Central memory CD4-positive, alpha-beta T cell (primary cell): ENCODE measurements around the gene NOP56.
"Not testable (repeated sequence)": the region's sequence is repeated elsewhere in the genome, so short reads cannot be mapped to it uniquely, and the experiment has no call there.

ENCODE experiments used
- DNase-seq: peaks from one replicate; pipeline ENCODE4 v3.0.0; 2022

NOP56 gene

GRCh38 chr20:2640899-2641298 is 11.5 kb upstream of the NOP56 start:
- DNase-seq: no peak

- no peak for DNase-seq
These were observed 8.7 kb upstream of the NOP56 start for GRCh38 chr20:2643708-2644107.

DNA sequence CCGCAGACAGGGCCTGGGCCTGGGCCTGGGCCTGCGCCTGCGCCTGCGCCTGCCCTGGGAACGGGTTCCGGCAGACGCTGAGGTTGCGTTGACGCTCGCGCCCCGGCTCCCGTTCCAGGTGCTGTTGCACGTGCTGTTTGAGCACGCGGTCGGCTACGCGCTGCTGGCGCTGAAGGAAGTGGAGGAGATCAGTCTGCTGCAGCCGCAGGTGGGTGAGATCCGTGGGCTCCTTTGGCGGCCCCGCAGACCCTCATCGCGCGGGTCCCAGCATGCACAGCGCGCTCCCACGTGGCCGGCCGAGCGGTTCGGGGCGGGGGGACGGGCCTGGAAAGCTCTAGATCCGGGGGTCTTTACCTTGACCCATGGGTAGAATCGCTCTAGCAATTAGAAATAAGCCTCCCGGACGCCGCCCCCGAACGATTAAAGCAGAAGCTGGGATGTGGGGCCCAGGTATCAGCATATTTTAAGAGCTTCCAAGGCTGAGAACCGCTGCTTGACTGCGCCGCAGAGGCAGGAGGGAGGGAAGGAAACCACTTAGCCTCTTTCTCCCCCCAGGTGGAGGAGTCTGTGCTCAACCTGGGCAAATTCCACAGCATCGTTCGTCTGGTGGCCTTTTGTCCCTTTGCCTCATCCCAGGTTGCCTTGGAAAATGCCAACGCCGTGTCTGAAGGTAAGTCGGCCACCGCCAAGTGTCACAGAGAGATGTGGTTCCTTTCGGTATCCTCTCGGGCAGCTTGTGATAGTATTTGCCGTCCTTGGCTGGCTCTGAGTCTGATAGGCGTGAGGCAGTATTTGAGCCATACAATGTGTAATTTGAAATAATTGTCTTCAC is 508 bp downstream of the NOP56 start:
- DNase-seq: no peak

DNA sequence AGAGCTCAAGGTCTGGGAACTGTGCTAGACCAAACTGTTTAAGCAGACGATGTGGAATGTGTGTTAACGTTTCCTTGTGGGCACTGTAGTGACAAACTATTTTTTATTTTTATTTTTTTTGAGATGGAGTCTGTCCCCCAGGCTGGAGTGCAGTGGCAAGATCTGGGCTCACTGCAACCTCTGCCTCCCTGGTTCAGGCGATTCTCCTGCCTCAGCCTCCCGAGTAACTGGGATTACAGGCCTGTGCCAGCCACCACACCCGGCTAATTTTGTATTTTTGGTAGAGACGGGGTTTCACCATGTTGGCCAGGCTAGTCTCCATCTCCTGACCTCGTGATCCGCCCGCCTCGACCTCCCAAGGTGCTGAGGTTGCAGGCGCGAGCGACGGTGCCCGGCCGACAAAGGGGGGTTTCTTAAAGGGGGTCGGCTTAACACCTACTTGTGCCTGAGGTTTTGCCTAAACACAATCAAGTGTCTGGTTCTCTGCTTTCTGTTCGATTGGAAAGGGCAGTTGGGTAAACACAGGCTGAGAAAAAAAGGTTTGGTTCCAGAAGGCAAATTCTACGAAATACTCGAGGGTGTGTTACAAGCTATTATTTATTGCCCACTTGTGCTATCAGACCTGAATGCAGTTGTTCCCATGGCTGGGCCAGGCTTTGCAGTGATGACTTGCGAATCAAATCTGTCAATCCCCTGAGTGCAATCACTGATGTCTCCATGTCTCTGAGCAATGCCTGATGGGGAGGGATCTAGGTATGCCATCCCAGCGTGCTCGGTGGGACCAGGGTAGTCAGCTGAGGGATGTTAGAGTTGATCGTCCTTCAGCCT is 1.3 kb downstream of the NOP56 start:
- no peak for DNase-seq

GRCh38 chr20:2654384-2654822 is 2.0 kb downstream of the NOP56 start:
- no peak for DNase-seq

DNA sequence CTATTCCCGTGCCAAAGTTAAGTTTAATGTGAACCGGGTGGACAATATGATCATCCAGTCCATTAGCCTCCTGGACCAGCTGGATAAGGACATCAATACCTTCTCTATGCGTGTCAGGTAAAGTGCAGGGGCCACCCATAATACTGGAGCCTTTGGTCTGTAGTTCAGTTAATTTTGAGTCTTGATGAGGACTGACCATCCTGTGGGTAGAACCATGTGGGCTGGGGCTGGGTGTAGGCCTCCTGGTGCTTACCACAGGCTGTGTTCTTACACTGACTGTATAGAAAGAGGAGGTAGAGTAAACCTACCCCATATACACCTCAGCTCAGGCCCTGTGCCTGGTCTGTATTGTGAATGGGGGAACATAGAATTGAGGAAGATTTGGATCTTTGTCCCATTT is 2.4 kb downstream of the NOP56 start:
- DNase-seq: no peak

- no peak for DNase-seq
These were observed 3.1 kb downstream of the NOP56 start for GRCh38 chr20:2655331-2656116.

DNA sequence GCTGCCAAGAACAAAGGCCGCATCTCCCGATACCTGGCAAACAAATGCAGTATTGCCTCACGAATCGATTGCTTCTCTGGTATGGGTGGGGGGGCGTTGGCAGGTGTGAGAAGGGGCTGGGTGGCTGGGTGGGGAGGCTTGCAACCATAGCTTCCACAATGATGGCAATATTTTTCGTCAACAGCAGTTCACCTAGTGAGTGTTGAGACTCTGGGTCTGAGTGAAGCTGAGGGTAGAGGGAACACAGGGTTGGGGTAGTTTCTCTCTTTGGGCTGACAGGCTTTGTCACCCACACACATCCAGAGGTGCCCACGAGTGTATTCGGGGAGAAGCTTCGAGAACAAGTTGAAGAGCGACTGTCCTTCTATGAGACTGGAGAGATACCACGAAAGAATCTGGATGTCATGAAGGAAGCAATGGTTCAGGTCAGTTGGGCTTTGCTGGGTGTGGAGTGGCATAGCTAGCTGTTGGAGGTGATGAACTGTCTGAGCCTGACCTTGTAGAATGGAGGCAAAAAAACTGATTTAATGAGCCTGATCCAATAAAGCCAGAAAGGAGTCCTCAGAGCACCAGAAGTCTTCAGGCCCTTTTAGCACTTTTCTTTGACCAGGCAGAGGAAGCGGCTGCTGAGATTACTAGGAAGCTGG is 4.2 kb downstream of the NOP56 start:
- DNase-seq: no peak

DNA sequence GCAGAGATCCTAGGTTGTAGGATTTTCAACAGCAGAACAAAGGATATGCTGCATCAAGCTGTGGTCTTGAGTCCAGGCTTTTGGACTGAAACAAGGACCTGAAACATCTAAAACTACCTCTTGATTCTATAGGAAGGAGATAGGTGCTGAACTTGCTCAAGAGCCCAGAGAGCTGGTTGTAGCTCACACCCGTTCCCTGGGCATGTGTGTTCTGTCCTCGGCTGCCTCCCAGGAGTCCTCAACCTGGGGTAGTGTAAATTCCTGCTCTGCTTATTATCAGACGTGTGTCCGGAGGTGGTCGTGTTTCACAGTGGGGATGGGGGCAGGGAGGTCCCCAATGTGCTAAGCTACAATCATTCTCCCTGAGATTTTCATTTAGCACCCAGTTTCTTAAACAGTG is 4.8 kb downstream of the NOP56 start:
- DNase-seq: no peak

- no peak for DNase-seq
These were observed 5.2 kb downstream of the NOP56 start for GRCh38 chr20:2657674-2658073.

DNA sequence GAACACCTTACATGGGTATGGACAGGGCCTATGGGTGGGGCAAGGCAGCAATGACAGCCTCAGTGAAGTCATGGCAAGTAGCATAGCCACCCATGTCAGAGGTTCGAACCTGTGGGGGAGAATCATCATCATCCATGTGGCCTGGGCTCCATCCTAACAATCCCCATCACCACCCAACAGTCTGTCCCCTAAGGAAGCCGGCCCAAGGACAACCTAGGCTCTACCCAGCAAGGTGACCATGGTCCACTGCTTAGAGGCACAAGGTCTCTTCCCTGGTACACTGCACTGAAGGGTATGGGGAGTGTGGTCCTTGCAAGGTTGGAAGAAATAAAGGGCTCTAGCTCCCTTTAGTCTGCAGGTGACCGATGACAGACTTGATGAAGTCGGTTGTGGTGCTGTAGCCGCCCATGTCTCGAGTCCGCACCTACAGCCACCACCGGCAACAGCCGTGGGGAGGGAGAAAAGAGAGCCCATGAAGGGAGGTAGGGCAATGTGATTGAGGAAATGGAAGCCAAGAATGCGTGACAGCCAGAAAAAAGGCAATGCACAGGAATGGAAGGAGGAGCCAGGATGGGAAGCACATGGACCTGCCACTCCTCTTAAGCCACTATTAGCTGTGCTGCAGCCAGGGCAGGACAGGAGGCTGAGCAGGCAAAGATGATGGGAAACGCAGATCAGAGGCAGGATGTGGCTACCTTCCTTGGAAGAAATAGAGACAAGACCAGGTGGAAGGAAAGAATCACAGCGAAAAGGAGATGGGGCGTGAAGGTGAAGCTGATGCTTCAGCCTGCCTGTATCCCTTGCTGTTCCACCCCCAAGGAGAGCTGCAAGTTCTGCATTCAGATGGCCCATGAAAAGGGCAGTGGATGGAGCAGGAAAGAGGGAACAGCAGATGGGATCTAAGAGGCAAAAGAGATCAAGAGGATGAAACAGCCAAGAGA is 6.3 kb downstream of the NOP56 start:
- DNase-seq: no peak

- no peak for DNase-seq
These were observed 7.1 kb downstream of the NOP56 start for GRCh38 chr20:2659547-2659946.

GRCh38 chr20:2663364-2663886 is 11.0 kb downstream of the NOP56 start:
- DNase-seq: no peak

- peak; percentile 91 for DNase-seq
These were observed 11.7 kb downstream of the NOP56 start, which contains the start of gene IDH3B for GRCh38 chr20:2663887-2664719. IDH3B (minus strand) TSS chr20:2664216; CDS start chr20:2664188, 28 bp downstream.

DNA sequence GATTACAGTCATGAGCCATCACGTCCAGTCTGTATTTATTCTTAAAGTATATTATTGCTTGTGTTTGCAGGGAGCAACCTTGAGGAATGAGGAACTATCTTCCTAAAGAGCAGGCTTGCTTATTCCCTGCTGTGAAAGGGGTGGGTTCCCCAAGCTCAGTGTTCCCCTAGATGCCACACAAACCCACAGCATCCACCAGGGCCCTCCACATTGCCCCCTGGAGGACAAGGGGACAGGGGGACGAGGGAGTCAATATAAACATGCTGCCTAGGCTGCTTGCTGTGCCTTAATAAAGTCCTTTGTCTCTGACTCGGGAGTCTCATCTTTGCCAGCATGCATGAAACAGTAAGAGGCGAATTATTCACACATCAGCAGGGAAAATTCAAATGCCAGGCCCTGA is 19.5 kb downstream of the NOP56 start:
- DNase-seq: no peak

GRCh38 chr20:2672446-2672845 is 20.0 kb downstream of the NOP56 start:
- DNase-seq: no peak

DNA sequence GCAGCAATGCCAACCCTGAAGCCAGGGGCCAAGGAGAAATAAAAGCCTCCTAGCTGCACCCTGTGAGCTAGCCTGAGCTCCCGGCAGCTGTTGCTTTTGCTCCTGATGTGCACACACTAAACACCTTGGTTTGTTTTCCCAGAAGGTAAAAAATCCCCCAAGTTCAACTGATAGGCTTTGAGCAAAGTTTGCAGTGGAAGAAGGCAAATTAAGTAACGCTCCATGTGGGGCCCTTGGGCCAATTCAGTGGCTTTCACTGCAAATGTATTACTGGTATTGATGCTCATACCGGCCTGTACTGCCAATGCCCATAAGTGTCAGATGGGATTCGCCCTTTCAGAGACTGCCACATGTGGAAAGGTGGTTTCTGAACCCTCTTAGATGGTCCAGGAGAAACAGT is 21.0 kb downstream of the NOP56 start:
- no peak for DNase-seq

DNA sequence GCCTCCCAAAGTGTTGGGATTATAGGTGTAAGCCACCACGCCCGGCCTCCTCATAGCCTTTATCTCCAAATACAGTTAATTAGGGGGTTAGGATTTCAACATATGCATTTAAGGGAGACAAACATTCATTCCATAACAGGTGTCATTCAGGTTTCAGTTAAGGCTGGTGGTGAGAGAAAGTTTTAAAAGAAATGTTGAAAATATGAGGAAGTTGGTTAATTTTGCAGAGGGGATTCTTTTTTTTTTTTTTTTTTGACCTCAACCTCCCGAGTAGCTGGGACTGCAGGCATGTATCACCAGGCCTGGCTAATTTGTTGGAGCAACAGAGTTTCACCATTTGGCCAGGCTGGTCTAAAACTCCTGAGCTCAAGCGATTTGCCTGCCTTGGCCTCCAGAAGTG is 27.6 kb downstream of the NOP56 start:
- no peak for DNase-seq

DNA sequence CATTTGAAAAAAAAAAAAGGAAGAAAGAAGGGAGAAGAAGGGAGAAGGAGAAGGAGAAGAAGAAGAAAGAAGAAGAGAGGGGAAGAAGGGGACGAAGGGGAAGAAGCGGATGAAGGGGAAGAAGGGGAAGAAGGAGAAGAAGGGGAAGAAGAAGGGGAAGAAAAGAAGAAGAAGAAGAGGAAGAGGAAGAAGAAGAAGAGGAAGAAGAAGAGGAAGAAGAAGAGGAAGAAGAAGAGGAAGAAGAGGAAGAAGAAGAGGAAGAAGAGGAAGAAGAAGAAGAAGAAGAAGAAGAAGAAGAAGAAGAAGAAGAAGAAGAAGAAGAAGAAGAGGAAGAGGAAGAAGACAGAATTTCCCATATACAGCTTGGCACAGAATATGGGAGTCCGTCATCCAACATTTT is 29.6 kb downstream of the NOP56 start:
- DNase-seq: not testable (repeated sequence)

DNA sequence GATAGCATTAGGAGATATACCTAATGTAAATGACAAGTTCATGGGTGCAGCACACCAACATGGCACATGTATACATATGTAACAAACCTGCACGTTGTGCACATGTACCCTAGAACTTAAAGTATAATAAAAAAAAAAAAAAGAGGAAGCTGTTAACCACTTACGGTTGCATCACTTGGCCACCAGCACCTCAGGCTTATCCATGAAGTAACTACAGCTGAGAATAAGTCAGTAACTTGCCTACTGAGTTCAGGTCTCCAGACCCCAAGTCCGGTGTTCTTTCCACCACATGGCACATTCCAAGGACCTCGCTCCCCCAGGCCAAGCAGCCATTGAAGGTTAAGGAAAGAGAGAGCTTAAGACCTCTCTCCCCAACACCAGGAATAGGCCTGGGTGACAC is 32.4 kb downstream of the NOP56 start:
- not testable (repeated sequence) for DNase-seq
